GM12873 (cell line): Measurements from ENCODE around the gene FOCAD.

Source experiments
- TF ChIP-seq, protein P1 (sequence below): IDR thresholded peaks from 2 replicates; pipeline ENCODE4 v1.5.1; 2012; ENCODE audit warnings: low read depth, mild to moderate bottlenecking, moderate library complexity, low read length, control low read depth; ENCODE audit not compliant: insufficient read depth; ENCODE audit errors: missing control alignments

Gene FOCAD

DNA sequence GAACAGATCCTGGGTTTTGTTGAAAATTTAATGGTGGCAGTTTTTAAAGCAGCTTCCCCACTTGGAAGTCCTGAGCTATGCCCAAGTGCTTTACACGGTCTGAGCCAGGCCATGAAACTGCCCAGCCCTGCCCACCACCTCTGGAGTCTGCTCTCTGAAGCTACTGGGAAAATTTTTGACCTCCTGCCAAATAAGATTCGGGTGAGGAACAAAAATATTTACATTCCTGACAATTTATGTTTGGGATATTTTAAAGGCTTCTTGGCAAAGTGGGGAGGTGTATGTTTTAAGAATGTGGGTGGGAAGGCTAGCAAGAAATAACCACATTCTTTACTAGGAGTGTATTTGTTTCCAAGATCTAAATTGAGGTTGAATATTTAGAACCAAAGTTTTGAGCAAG lies 297.4 kb downstream of the FOCAD start:
- TF ChIP-seq, protein P1, sequence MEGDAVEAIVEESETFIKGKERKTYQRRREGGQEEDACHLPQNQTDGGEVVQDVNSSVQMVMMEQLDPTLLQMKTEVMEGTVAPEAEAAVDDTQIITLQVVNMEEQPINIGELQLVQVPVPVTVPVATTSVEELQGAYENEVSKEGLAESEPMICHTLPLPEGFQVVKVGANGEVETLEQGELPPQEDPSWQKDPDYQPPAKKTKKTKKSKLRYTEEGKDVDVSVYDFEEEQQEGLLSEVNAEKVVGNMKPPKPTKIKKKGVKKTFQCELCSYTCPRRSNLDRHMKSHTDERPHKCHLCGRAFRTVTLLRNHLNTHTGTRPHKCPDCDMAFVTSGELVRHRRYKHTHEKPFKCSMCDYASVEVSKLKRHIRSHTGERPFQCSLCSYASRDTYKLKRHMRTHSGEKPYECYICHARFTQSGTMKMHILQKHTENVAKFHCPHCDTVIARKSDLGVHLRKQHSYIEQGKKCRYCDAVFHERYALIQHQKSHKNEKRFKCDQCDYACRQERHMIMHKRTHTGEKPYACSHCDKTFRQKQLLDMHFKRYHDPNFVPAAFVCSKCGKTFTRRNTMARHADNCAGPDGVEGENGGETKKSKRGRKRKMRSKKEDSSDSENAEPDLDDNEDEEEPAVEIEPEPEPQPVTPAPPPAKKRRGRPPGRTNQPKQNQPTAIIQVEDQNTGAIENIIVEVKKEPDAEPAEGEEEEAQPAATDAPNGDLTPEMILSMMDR, result no peak

DNA sequence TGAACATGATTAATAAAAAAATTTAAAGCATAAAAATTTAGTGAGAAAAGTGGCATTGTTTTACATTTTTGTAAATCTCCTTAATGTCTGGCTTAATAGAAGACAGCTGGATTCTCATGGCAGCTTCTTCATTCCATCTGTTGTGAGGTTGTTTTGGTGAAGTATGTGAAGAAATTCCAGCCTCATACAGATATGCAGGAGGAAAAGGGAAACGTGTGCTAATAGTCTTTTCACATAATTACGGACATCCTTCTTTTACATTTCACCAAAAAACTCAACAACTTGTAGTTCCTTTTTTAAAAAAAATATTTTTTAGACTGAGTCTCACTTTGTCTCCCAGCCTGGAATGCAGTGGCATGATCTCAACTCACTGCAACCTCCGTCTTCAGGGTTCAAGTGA lies 300.4 kb downstream of the FOCAD start:
- TF ChIP-seq, protein P1, result no peak

DNA sequence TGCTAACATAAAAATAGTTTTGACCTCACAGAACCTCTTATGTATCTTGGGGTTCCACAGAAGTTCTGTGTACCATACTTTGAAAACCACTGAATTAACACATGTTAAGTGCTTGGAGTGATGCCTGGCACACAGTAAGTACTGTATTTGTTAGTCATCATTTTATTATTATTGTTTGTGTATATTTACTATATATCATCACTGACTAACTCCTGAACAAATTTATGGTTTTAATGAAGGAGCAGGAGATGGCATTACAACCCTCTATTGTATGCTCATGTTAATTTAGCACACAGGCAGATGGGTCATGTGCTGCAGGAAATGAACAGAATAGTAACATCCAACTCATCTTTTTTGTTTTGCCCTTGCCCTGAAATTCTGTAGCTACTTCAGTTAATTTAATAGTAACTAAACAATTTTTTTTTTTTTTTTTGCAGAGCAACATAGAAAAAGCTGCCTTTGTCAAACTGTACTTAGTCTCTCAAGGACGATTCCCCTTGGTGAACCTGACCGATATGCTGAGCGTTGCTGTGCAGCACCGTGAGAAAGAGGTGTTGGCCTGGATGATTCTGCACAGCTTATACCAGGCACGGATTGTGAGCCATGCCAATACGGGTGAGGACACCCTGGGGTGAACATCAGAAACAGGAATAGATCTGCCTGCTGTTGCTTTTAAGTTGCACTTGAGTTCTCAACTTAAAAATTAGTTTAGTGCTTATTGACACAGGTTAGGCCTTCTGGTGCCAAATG lies 302.0 kb downstream of the FOCAD start:
- TF ChIP-seq, protein P1, result no peak

DNA sequence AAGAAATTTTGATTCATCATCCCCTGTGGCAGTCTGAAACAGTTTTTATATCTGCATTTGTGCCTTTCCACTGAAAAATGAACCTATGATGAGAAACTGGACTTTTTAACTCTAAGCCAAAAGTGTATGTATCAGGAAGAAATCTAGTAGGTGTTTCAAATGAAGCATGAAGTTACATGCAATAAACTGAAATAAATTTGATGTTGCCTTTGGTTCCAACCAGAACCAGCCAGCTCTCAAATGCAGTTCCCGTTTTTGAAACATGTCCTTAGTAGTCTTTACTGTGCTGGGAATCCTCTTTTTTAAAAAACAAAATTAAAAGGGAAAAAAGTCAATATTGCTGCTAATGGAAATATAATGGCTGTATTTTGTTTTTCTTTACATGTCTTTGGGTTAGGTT lies 303.5 kb downstream of the FOCAD start:
- TF ChIP-seq, protein P1, result no peak

DNA sequence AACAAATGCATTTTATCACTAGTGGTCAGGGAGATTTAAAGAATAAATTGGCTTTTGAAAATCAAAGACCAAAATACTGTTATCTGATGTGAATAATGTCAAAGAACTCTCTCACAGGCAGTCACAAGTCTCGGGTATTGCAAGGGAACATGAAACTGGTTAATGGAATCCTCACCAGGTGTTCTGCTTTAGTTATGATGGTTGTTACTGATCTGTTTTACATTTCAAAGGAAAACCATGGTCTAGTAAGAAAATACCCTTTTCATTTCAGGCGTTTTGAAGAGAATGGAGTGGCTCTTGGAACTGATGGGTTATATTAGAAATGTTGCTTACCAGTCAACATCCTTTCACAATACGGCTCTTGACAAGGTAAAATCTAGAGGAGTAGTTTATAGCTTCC lies 304.0 kb downstream of the FOCAD start:
- TF ChIP-seq, protein P1, result no peak

DNA sequence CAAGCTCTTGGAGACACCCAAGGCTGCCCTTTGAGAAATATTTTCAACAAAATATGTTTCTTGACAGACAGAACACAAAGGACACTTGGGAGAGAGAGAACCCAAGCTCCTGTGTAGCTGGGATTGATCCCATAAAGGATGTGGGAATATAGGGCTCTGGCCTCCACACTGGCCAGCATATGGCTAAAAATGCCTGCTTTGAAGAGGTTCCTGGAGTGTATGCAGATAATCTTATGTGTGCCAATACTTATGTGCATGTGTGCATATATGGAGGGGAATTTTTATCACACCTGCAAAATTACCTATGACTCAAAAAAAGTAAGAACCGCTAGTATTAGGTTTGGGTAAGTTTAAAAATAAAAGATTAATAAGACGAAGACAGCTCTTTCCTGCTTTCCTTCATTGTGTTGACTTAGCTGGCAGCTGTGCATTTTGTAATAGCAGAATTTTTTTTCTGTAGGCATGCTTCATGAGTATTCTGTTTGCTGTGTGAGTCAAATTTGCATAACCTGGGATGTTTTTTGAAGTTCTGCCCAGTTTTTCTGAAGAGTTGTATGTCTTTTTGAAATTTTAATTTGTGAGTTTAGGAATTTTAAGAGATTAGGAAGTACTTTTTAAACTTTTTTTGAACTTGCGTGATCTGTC lies 304.7 kb downstream of the FOCAD start:
- TF ChIP-seq, protein P1, result no peak

DNA sequence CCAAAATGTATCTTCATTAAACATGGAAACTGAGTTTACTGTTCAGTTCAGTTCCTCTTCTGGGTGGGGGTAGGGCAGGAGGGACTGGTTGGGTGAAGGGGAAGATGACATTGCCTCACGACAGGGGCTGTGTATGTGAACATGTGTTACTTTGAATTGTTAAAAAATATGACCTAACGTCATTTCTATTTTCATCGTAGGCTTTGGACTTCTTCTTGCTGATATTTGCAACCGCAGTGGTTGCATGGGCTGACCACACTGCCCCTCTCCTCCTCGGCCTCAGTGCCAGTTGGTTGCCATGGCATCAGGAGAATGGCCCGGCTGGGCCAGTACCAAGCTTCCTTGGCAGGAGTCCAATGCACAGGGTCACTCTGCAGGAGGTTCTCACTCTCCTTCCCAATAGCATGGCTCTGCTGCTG lies 305.9 kb downstream of the FOCAD start:
- TF ChIP-seq, protein P1, result no peak
